K562 (cell line): ENCODE results near the gene SH3D19. TPM values are rescaled to one million over a fixed set of nuclear protein-coding genes. Genes with fewer than 3 reads are reported as not detected.

Source experiments
- ARID3A ChIP-seq: IDR thresholded peaks from 2 replicates; pipeline ENCODE4 v1.6.1; 2012; ENCODE audit warnings: low read depth, low read length, improper control_type of control experiment, borderline replicate concordance
- HMGN3 ChIP-seq: IDR thresholded peaks from 2 replicates; pipeline ENCODE4 v1.6.1; 2011; ENCODE audit warnings: borderline replicate concordance, low read depth, mild to moderate bottlenecking, mixed read lengths, low read length; ENCODE audit not compliant: insufficient read length; ENCODE audit errors: extremely low read depth
- KHSRP ChIP-seq: fragments of 450-650 bp; IDR thresholded peaks from 2 replicates; pipeline ENCODE4 v1.6.1; 2017
- MAFG ChIP-seq: fragments of 450-650 bp; conservative IDR thresholded peaks from 2 replicates; pipeline ENCODE4 v1.6.1; 2016; ENCODE audit warnings: missing genetic modification characterization, missing compliant biosample characterization
- MECOM ChIP-seq: fragments of 250-450 bp; sonication (Bioruptor Pico); IDR thresholded peaks from 2 replicates; pipeline ENCODE4 v1.8.0; 2022; ENCODE audit warnings: inconsistent platforms
- PHF8 ChIP-seq: fragments of 200-600 bp; sonication (generic); IDR thresholded peaks from 2 replicates; pipeline ENCODE4 v1.6.1; 2012; ENCODE audit warnings: mixed run types, mild to moderate bottlenecking, inconsistent platforms, low read length, moderate library complexity, borderline replicate concordance
- POLR2AphosphoS5 ChIP-seq: IDR thresholded peaks from 2 replicates; pipeline ENCODE4 v1.6.1; 2011; ENCODE audit warnings: mild to moderate bottlenecking, low read depth, low read length, moderate library complexity; ENCODE audit not compliant: control insufficient read depth, insufficient read depth
- PRDM10 ChIP-seq: fragments of 450-650 bp; IDR thresholded peaks from 2 replicates; pipeline ENCODE4 v1.6.1; 2018; ENCODE audit not compliant: partially characterized antibody
- RB1 ChIP-seq: fragments of 450-650 bp; IDR thresholded peaks from 2 replicates; pipeline ENCODE4 v1.6.1; 2017; ENCODE audit warnings: low read depth, mild to moderate bottlenecking
- SIRT6 ChIP-seq: IDR thresholded peaks from one replicate; pipeline ENCODE4 v1.6.1; 2012; ENCODE audit warnings: low read depth, mild to moderate bottlenecking, control low read depth, inconsistent platforms, low read length, moderate library complexity
- STAG1 ChIP-seq: sonication (generic); formaldehyde crosslinking; IDR thresholded peaks from 2 replicates; pipeline ENCODE4 v1.5.0; 2020; ENCODE audit warnings: missing genetic modification reagents, borderline replicate concordance
- TAF7 ChIP-seq: fragments of 450-650 bp; IDR thresholded peaks from 2 replicates; pipeline ENCODE4 v1.6.1; 2016; ENCODE audit warnings: missing genetic modification characterization, missing compliant biosample characterization
- TAL1 ChIP-seq: fragments of 450-650 bp; IDR thresholded peaks from 2 replicates; pipeline ENCODE4 v1.6.1; 2016; ENCODE audit warnings: mild to moderate bottlenecking
- TARDBP ChIP-seq: fragments of 450-650 bp; IDR thresholded peaks from 2 replicates; pipeline ENCODE4 v1.6.1; 2016
- TCF7 ChIP-seq: sonication (generic); IDR thresholded peaks from 2 replicates; pipeline ENCODE4 v1.6.1; 2016; ENCODE audit warnings: antibody characterized with exemption, borderline replicate concordance
- TEAD1 ChIP-seq, 2 experiments: fragments of 450-650 bp in 1 of 2; sonication (generic) in 1 of 2; formaldehyde crosslinking; IDR thresholded peaks; 2 replicates each; pipeline versions ENCODE4 v1.4.0 to v1.8.0; 2020 to 2022; ENCODE audit warnings: mild to moderate bottlenecking in 2 of 2, missing genetic modification reagents in 1 of 2
- ZNF165 ChIP-seq: fragments of 250-450 bp; sonication (Bioruptor Pico); IDR thresholded peaks from 2 replicates; pipeline ENCODE4 v1.4.0; 2020; ENCODE audit warnings: borderline replicate concordance
- ZNF347 ChIP-seq: fragments of 450-650 bp; formaldehyde crosslinking; IDR thresholded peaks from 2 replicates; pipeline ENCODE4 v1.4.0; 2020; ENCODE audit warnings: low read depth, mild to moderate bottlenecking, moderate library complexity
- ZNF695 ChIP-seq: fragments of 450-650 bp; formaldehyde crosslinking; IDR thresholded peaks from 2 replicates; pipeline ENCODE4 v1.4.0; 2020; ENCODE audit warnings: mild to moderate bottlenecking, moderate library complexity
- ZNF696 ChIP-seq: fragments of 250-450 bp; sonication (Bioruptor Pico); conservative IDR thresholded peaks from 2 replicates; pipeline ENCODE4 v1.4.0; 2020; ENCODE audit warnings: mild to moderate bottlenecking, moderate library complexity
- polyA plus RNA-seq, 8 experiments: library from polyadenylated mRNA; depleted of rRNA in 4 of 8; stranded (reverse) in 5 of 8; unstranded in 3 of 8; fragments of >200 nt; fragmentation: Nextera tagmentation in 2 of 8; fragmentation: Illumina TruSeq in 1 of 8; extraction: Ambion mirVana in 2 of 8; extraction: Trizol in 1 of 8; gene quantifications; 2 replicates each; pipeline versions ENCODE4 v1.2.1 to v1.2.3, GENCODE V29; 2011 to 2014; ENCODE audit warnings: inconsistent platforms in 1 of 8, missing spikeins in 1 of 8
- total RNA-seq, 7 experiments: library from RNA; depleted of rRNA in 6 of 7; stranded (reverse); fragments of >200 nt in 6 of 7; fragmentation: Illumina TruSeq in 2 of 7; extraction: Trizol in 2 of 7; gene quantifications; 2 replicates each; pipeline versions ENCODE4 v1.2.1 to v1.2.3, GENCODE V29; 2011 to 2021; ENCODE audit warnings: low replicate concordance in 1 of 7
- TF ChIP-seq, protein P1 (sequence below): sonication (generic); formaldehyde crosslinking; IDR thresholded peaks from 2 replicates; pipeline ENCODE4 v1.8.0; 2022; ENCODE audit warnings: mild to moderate bottlenecking, missing genetic modification reagents

The SH3D19 gene
- total and polyA plus RNA-seq, 9 of the 15 experiments (the other 6 are each of a cell fraction or from before 2014, with no cell fraction given), result 0.42 to 2.2 (median 1.1) TPM; not detected in 6

DNA sequence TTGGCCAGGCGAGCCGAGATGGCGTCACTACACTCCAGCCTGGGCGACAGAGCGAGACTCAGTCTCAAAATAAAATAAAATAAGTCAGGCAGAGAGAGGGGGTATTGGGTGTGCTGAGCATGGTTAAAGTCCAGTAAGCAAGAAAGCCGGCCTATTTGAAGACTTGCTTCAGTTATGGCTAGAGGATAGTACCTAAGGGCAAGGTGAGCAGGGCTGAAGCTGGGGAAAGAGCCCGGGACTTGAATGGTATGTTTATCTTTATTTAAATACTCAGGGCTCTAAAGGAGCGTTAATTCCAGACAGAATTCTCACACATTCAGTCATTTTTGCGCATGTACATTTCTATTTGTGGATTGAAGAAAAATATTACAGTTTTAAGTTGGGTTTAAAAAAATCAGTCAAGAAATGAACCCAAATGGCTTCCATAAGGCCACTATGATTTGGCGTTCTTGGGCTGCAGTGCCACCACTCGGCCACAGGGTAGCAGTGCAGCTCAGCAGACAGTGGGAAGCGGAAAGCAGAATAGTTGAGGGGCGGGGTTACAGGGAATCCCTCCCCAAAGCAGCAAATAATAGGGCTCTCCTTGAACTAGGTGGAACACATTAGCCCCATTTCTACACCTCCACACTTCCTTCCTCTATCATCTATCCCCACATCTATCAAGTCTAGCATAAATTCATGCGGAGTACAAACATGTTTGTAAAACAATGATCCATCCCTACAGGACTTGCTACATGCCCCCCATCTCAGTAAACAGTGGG lies 37.2 kb upstream of the SH3D19 start (continued):
- TF ChIP-seq ZNF165 (CRISPR knock-in tag) (no peak), ZNF347 (CRISPR knock-in tag) (no peak), MECOM (CRISPR knock-in tag) (no peak), TCF7 (no peak), TAF7 (tag) (no peak), HMGN3 (no peak), ARID3A (no peak), POLR2AphosphoS5 (no peak), PHF8 (no peak), STAG1 (peak; percentile 83), SIRT6 (no peak), TEAD1 (CRISPR knock-in tag; IDR thresholded peaks at IDR 0.05) (no peak), PRDM10 (no peak), ZNF695 (CRISPR knock-in tag) (no peak), MAFG (tag) (no peak), ZNF696 (CRISPR knock-in tag) (no peak), KHSRP (no peak), TAL1 (no peak), RB1 (peak; percentile 60; the same call in 1 of the 2 replicates), TARDBP (no peak)
- TF ChIP-seq, protein P1, sequence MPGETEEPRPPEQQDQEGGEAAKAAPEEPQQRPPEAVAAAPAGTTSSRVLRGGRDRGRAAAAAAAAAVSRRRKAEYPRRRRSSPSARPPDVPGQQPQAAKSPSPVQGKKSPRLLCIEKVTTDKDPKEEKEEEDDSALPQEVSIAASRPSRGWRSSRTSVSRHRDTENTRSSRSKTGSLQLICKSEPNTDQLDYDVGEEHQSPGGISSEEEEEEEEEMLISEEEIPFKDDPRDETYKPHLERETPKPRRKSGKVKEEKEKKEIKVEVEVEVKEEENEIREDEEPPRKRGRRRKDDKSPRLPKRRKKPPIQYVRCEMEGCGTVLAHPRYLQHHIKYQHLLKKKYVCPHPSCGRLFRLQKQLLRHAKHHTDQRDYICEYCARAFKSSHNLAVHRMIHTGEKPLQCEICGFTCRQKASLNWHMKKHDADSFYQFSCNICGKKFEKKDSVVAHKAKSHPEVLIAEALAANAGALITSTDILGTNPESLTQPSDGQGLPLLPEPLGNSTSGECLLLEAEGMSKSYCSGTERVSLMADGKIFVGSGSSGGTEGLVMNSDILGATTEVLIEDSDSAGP (CRISPR knock-in tag), result no peak
